ENCODE data around the gene EXOSC7. TPM values are rescaled to one million over a fixed set of nuclear protein-coding genes. Genes with fewer than 3 reads are reported as not detected.

The EXOSC7 gene
- total RNA-seq, 4 donors from 2014 or later: 20.3 to 46.4 (median 38.8) TPM

DNA sequence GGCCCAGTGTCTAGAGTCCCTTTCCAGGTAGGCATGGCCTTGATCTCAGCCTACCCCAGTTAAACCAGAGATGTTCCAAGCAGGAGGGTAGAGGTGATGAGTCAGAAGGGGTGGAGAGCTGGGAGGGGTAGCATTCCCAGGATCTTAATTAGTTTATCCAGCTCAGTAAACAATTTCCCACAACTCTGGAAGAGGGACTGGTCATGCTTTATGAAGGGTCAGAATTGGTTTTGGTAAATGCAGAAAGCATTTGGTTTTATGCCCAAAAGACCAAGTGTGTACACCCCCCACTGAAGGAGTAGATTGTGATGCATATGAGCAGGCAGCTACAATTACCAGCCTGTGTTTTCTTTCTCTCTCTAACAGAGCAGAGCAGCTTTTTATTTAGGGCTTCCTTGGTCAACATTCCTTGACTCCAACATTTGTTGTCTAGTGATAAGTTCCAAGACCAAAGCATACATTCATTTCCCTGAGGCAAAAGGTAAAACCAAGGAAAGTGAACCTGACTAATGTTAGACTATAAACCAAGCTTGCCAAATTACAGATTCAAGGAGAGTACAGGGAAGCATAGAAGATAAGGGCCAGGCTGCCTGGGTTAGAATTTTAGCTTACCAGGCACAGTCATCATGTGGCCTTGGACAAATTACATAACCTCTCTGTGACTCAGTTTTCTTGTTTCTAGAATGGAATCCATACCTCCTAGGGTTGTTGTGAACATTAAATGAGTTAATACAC, 17.6 kb downstream of the EXOSC7 start:
- in situ Hi-C loops (cut with MboI; ENCODE audit: low pct_ligation_motif_present in 1 of 4, low pct_unique_long_range_greater_than_20kb in 1 of 4, low sequenced_read_pairs in 3 of 4): no loop called here
- no peak overlapping the region for H3K4me3 ChIP-seq
- intact Hi-C loops (cut with DNase I; ENCODE audit: low total_unique reads): no loop called here
- peaks cover 3 to 34% (median 18%) of the 10 kb centered on the region in 4 donors for H3K4me1 ChIP-seq
- no peak for TF ChIP-seq POLR2AphosphoS5 (IDR thresholded peaks at IDR 0.05)
- no peak for TF ChIP-seq POLR2A (IDR thresholded peaks at IDR 0.05)
- TF ChIP-seq, protein P1, sequence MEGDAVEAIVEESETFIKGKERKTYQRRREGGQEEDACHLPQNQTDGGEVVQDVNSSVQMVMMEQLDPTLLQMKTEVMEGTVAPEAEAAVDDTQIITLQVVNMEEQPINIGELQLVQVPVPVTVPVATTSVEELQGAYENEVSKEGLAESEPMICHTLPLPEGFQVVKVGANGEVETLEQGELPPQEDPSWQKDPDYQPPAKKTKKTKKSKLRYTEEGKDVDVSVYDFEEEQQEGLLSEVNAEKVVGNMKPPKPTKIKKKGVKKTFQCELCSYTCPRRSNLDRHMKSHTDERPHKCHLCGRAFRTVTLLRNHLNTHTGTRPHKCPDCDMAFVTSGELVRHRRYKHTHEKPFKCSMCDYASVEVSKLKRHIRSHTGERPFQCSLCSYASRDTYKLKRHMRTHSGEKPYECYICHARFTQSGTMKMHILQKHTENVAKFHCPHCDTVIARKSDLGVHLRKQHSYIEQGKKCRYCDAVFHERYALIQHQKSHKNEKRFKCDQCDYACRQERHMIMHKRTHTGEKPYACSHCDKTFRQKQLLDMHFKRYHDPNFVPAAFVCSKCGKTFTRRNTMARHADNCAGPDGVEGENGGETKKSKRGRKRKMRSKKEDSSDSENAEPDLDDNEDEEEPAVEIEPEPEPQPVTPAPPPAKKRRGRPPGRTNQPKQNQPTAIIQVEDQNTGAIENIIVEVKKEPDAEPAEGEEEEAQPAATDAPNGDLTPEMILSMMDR (IDR thresholded peaks at IDR 0.05): no peak
- TF ChIP-seq EP300 (IDR thresholded peaks at IDR 0.05; ENCODE audit: low read depth): no peak
- H3K9me3 ChIP-seq: no peaks in the 10 kb centered on the region
- peaks cover 0 to 9% (median 0%) of the 10 kb centered on the region in 4 donors for H3K36me3 ChIP-seq
- no peak for DNase-seq
- peak overlapping the region; percentile 13 to 39 (median 24) for H3K27ac ChIP-seq
- no peaks in the 10 kb centered on the region for H3K27me3 ChIP-seq

DNA sequence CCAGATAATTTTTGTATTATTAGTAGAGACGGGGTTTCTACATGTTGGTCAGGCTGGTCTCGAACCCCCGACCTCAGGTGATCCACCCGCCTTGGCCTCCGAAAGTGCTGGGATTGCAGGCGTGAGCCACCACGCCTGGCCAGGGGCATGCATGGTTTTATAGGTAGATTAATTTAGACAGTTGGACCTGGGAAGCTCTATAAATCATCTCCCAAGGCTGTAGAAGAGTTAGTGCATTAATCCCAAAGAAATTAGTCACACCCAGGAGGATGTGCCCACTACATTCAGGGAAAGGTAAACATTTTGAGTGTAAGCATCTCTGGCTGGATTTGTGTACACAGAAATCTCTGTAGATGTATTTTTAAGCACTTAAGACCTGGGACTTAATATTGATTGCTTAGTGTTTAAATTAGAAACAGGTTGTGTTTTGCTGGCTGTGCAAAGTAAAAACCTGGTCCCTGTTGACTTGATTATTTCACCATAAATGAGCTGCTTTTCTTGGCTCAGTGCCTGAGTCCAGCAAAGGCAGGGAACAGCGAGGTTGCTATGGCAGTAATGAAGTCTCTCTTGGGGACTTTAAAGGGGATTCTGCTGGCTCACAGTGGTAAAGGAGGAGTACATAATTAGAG, 19.2 kb downstream of the EXOSC7 start:
- in situ Hi-C loops (cut with MboI; ENCODE audit: low pct_ligation_motif_present in 1 of 4, low pct_unique_long_range_greater_than_20kb in 1 of 4, low sequenced_read_pairs in 3 of 4): no loop called here
- DNase-seq: no peak
- intact Hi-C loops (cut with DNase I; ENCODE audit: low total_unique reads): no loop called here
- Histone ChIP-seq H3K36me3 (peaks cover 0 to 13% (median 0%) of the 10 kb centered on the region in 4 donors), H3K4me1 (peaks cover 3 to 34% (median 18%) of the 10 kb centered on the region in 4 donors), H3K4me3 (no peak overlapping the region), H3K27ac (peak overlapping the region in 3 of 4 donors; percentile 1 to 10 (median 1)), H3K9me3 (no peaks in the 10 kb centered on the region), H3K27me3 (no peaks in the 10 kb centered on the region)
- 65 to 76% methylated on average over 4 to 8 of the region's 8 CpGs for WGBS, 2 donors (ENCODE audit: low coverage in 1 of 2)
- TF ChIP-seq, protein P1 (IDR thresholded peaks at IDR 0.05): no peak
- TF ChIP-seq EP300 (IDR thresholded peaks at IDR 0.05; ENCODE audit: low read depth): no peak
- TF ChIP-seq POLR2A (IDR thresholded peaks at IDR 0.05): no peak
- no peak for TF ChIP-seq POLR2AphosphoS5 (IDR thresholded peaks at IDR 0.05)

DNA sequence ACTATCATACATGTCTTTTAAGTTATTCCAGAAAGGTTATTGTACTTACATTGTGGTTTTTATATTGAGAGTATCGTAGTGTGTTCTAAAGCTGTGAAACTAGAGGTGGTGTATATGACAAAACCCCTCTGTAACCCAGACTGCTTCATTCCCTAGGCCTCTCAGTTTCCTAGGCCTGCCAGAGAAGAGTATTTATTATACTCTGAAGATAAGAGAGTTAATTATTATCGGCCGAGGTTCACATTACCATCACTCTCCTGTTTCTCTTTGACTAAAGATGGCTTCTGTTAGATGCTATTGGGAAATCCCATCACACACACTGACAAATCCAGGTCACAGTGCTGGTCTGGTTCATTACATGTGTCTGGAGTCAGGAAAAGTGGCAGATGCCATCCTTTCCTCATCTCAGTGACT, 20.5 kb downstream of the EXOSC7 start:
- in situ Hi-C loops (cut with MboI; ENCODE audit: low pct_ligation_motif_present in 1 of 4, low pct_unique_long_range_greater_than_20kb in 1 of 4, low sequenced_read_pairs in 3 of 4) (no loop called here), intact Hi-C loops (cut with DNase I; ENCODE audit: low total_unique reads) (no loop called here)
- Histone ChIP-seq H3K9me3 (no peaks in the 10 kb centered on the region), H3K27ac (no peak overlapping the region), H3K27me3 (no peaks in the 10 kb centered on the region), H3K4me3 (no peak overlapping the region), H3K36me3 (peaks cover 0 to 17% (median 3%) of the 10 kb centered on the region in 4 donors), H3K4me1 (peaks cover 3 to 34% (median 18%) of the 10 kb centered on the region in 4 donors)
- DNase-seq: no peak
- 45 to 50% methylated on average over 1 to 3 of the region's 3 CpGs for WGBS, 2 donors (ENCODE audit: low coverage in 1 of 2)
- TF ChIP-seq EP300 (IDR thresholded peaks at IDR 0.05; ENCODE audit: low read depth): no peak

DNA sequence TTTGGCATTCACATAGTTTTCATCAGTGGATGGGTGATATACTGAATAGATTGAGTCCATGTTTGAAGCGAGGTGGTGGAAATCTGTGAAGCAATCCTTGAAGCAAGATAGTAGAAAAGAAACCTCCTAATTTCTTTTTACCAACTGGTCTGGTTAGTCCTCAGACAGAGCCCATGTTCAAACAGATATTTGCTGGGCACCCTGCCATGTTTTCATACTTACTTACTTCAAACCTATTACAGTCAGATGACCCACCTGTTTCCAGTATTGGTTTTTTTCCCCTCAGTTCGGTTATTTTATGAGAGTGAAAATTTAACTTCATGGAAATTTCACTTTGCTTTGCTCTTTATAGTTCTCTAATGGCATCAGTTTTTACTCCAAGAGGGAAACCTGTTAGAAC, 23.7 kb downstream of the EXOSC7 start:
- in situ Hi-C loops (cut with MboI; ENCODE audit: low pct_ligation_motif_present in 1 of 4, low pct_unique_long_range_greater_than_20kb in 1 of 4, low sequenced_read_pairs in 3 of 4): no loop called here
- TF ChIP-seq, protein P1 (IDR thresholded peaks at IDR 0.05): no peak
- no peak for TF ChIP-seq EP300 (IDR thresholded peaks at IDR 0.05; ENCODE audit: low read depth)
- no peak for TF ChIP-seq POLR2AphosphoS5 (IDR thresholded peaks at IDR 0.05)
- Histone ChIP-seq H3K9me3 (no peaks in the 10 kb centered on the region), H3K4me3 (no peak overlapping the region), H3K27ac (no peak overlapping the region), H3K36me3 (peaks cover 0 to 21% (median 6%) of the 10 kb centered on the region in 4 donors), H3K27me3 (no peaks in the 10 kb centered on the region), H3K4me1 (peaks cover 3 to 14% (median 12%) of the 10 kb centered on the region in 4 donors)
- 58 to 65% methylated on average over 2 of the region's 2 CpGs for WGBS, 2 donors (ENCODE audit: low coverage in 1 of 2)
- intact Hi-C loops (cut with DNase I; ENCODE audit: low total_unique reads): no loop called here
- peak; percentile 32 for DNase-seq

Data from transverse colon (tissue), 4 donors.